Epithelial cell of proximal tubule (primary cell): ENCODE results near the gene LMO7. TPM values are rescaled to one million over a fixed set of nuclear protein-coding genes. Genes with fewer than 3 reads are reported as not detected.

Source experiments
- DNase-seq: peaks from one replicate; pipeline ENCODE4 v3.0.0-alpha.2; 2011; ENCODE audit warnings: low read depth
- H3K4me3 ChIP-seq: 2 replicates; pipeline ENCODE4 v1.5.1; 2011; ENCODE audit warnings: low read depth, mild to moderate bottlenecking, low read length
- total RNA-seq: library from RNA; depleted of rRNA; stranded (reverse); fragments of >200 nt; gene quantifications from 2 replicates; pipeline ENCODE4 v1.2.3, GENCODE V29; 2015
- TF ChIP-seq, protein P1 (sequence below): conservative IDR thresholded peaks from 2 replicates; pipeline ENCODE4 v1.5.1; 2012; ENCODE audit warnings: low read depth, mild to moderate bottlenecking, low read length

Gene LMO7
- total RNA-seq, 1 donor from 2014 or later: 46.9 TPM

- DNase-seq: no peak
- TF ChIP-seq, protein P1, sequence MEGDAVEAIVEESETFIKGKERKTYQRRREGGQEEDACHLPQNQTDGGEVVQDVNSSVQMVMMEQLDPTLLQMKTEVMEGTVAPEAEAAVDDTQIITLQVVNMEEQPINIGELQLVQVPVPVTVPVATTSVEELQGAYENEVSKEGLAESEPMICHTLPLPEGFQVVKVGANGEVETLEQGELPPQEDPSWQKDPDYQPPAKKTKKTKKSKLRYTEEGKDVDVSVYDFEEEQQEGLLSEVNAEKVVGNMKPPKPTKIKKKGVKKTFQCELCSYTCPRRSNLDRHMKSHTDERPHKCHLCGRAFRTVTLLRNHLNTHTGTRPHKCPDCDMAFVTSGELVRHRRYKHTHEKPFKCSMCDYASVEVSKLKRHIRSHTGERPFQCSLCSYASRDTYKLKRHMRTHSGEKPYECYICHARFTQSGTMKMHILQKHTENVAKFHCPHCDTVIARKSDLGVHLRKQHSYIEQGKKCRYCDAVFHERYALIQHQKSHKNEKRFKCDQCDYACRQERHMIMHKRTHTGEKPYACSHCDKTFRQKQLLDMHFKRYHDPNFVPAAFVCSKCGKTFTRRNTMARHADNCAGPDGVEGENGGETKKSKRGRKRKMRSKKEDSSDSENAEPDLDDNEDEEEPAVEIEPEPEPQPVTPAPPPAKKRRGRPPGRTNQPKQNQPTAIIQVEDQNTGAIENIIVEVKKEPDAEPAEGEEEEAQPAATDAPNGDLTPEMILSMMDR: no peak
- no peak overlapping the region for H3K4me3 ChIP-seq
These were observed 21.0 kb downstream of the LMO7 start for GRCh38 chr13:75657111-75657510.

DNA sequence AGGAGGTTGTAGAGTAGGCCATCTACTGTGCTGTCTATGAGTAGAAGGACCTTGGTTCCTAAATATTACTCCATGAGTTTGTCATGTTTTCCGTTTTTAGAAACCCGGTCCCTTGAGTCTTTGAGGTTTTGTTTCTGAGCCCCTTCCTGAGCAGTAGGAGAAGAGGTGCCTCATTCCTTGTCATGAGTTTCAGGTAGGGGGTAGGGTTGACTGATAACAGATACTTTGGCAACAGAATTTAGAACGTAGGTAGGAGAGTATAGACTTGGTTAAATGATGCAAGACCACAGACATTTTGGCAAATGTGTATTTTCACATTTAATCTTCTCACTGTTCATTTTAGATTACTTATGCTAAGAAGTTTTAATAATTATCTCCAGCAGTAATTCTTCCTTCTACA lies 24.6 kb downstream of the LMO7 start:
- TF ChIP-seq, protein P1: no peak
- H3K4me3 ChIP-seq: no peak overlapping the region
- DNase-seq: no peak

- peak overlapping the region; percentile 21 for H3K4me3 ChIP-seq
- TF ChIP-seq, protein P1: no peak
- DNase-seq: no peak
These were observed 25.3 kb downstream of the LMO7 start for GRCh38 chr13:75661443-75661842.

- peak; percentile 43 for DNase-seq
- no peak overlapping the region for H3K4me3 ChIP-seq
- TF ChIP-seq, protein P1: no peak
These were observed 30.7 kb downstream of the LMO7 start for GRCh38 chr13:75666646-75667351.

DNA sequence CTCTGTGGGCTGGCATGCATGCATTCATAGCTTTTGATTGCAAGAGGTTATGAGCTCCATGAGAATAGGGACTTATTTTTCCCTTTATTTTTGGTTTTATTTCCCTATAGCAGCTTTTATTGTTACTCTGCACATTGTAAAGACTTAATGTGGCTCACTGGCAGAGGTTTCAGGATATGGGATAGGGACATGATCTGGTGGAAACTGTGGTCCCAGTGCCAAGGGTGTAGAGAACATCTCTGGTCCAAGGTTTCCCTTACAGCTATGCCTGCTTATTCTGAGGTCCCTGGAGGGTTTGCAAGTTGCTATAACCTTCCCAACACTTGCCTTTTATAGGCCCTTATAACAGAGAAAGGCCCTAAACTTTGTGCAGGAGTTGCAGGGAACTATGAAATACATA lies 33.6 kb downstream of the LMO7 start:
- TF ChIP-seq, protein P1: no peak
- no peak for DNase-seq
- no peak overlapping the region for H3K4me3 ChIP-seq

- no peak overlapping the region for H3K4me3 ChIP-seq
- no peak for DNase-seq
- TF ChIP-seq, protein P1: no peak
These were observed 34.4 kb downstream of the LMO7 start for GRCh38 chr13:75670496-75670895.

- H3K4me3 ChIP-seq: peak overlapping the region; percentile 51
- no peak for DNase-seq
- TF ChIP-seq, protein P1: no peak
These were observed 39.3 kb downstream of the LMO7 start for GRCh38 chr13:75675421-75675820.
